Neural crest cell (in vitro differentiated cells): ENCODE data around the gene HBA1. TPM values are rescaled to one million over a fixed set of nuclear protein-coding genes. Genes with fewer than 3 reads are reported as not detected.

Experiments used
- DNase-seq: peaks from one replicate; pipeline ENCODE4 v3.0.0; 2021; ENCODE audit warnings: low read depth, mixed read lengths, low spot score
- H3K27ac Mint-ChIP-seq: one replicate; pipeline ENCODE4 v1.8.0; 2021; ENCODE audit warnings: mild to moderate bottlenecking, mixed read lengths; ENCODE audit not compliant: unreplicated experiment
- H3K27me3 Mint-ChIP-seq: 2 replicates; pipeline ENCODE4 v1.8.0; 2021; ENCODE audit warnings: low read depth, mild to moderate bottlenecking, mixed read lengths
- H3K36me3 Mint-ChIP-seq: 2 replicates; pipeline ENCODE4 v1.8.0; 2021; ENCODE audit warnings: low read depth, mild to moderate bottlenecking, mixed read lengths
- H3K4me1 Mint-ChIP-seq: 2 replicates; pipeline ENCODE4 v1.8.0; 2021; ENCODE audit warnings: mixed read lengths
- H3K4me3 Mint-ChIP-seq: one replicate; pipeline ENCODE4 v1.8.0; 2021; ENCODE audit warnings: mild to moderate bottlenecking, mixed read lengths
- H3K9me3 Mint-ChIP-seq: 2 replicates; pipeline ENCODE4 v1.8.0; 2021; ENCODE audit warnings: mixed read lengths
- CTCF ChIP-seq: fragments of 200-600 bp; sonication (generic); conservative IDR thresholded peaks from 2 replicates; pipeline ENCODE4 v1.5.0; 2021; ENCODE audit warnings: antibody characterized with exemption, mild to moderate bottlenecking
- total RNA-seq: library from RNA; stranded (reverse); gene quantifications from 2 replicates; pipeline ENCODE4 v1.2.1, GENCODE V29; 2021

HBA1 gene
- total RNA-seq, 1 donor from 2014 or later: not detected

- DNase-seq: no peak
- H3K4me1 Mint-ChIP-seq: peaks cover 6% of the 10 kb centered on the region
- peaks cover 57% of the 10 kb centered on the region for H3K27me3 Mint-ChIP-seq
- no peaks in the 10 kb centered on the region for H3K9me3 Mint-ChIP-seq
- peaks cover 5% of the 10 kb centered on the region for H3K36me3 Mint-ChIP-seq
- no peak for TF ChIP-seq CTCF
- H3K27ac Mint-ChIP-seq: no peak overlapping the region
- peak overlapping the region; percentile 56 for H3K4me3 Mint-ChIP-seq
Observed at GRCh38 chr16:179211-180092, 3.0 kb downstream of the HBA1 start.

- Mint-ChIP-seq H3K4me3 (peak within 1 kb of the TSS; percentile 64), H3K36me3 (peaks cover 5% of the 10 kb centered on the region), H3K9me3 (no peaks in the 10 kb centered on the region), H3K4me1 (peaks cover 6% of the 10 kb centered on the region), H3K27me3 (peaks cover 49% of the 10 kb centered on the region), H3K27ac (no peak within 1 kb of the TSS)
- peak; percentile 71 for TF ChIP-seq CTCF
- DNase-seq: peak; percentile 75
Observed at GRCh38 chr16:180101-180675, 3.7 kb downstream of the HBA1 start, which contains the start of gene HBQ1. HBQ1 (plus strand) TSS chr16:180459; CDS start chr16:180487, 28 bp downstream.

GRCh38 chr16:180681-181564 lies 4.4 kb downstream of the HBA1 start:
- peak overlapping the region; percentile 64 for H3K4me3 Mint-ChIP-seq
- DNase-seq: peak; percentile 89
- TF ChIP-seq CTCF: no peak
- peaks cover 42% of the 10 kb centered on the region for H3K27me3 Mint-ChIP-seq
- H3K9me3 Mint-ChIP-seq: no peaks in the 10 kb centered on the region
- H3K27ac Mint-ChIP-seq: no peak overlapping the region
- H3K4me1 Mint-ChIP-seq: peaks cover 6% of the 10 kb centered on the region
- H3K36me3 Mint-ChIP-seq: peaks cover 9% of the 10 kb centered on the region

GRCh38 chr16:181565-182021 lies 5.1 kb downstream of the HBA1 start:
- Mint-ChIP-seq H3K4me1 (peaks cover 6% of the 10 kb centered on the region), H3K27me3 (peaks cover 40% of the 10 kb centered on the region), H3K27ac (no peak overlapping the region), H3K36me3 (peaks cover 9% of the 10 kb centered on the region), H3K4me3 (peak overlapping the region; percentile 69), H3K9me3 (no peaks in the 10 kb centered on the region)
- DNase-seq: no peak
- TF ChIP-seq CTCF: peak; percentile 96

GRCh38 chr16:183005-183404 lies 6.5 kb downstream of the HBA1 start:
- Mint-ChIP-seq H3K4me1 (peaks cover 3% of the 10 kb centered on the region), H3K9me3 (no peaks in the 10 kb centered on the region), H3K36me3 (peaks cover 9% of the 10 kb centered on the region), H3K27ac (no peak overlapping the region), H3K27me3 (peaks cover 29% of the 10 kb centered on the region), H3K4me3 (peak overlapping the region; percentile 65)
- no peak for TF ChIP-seq CTCF
- DNase-seq: no peak
